SW 1271 (cell line): Measurements from ENCODE around the gene NDRG2.
A peak's percentile ranks its signal among the peaks of the same experiment; 100 is the strongest.

Experiments used
- DNase-seq, 2 experiments: peaks; one replicate each; lab custom pipeline; 2025; lab: John Stamatoyannopoulos, UW

Gene NDRG2

DNA sequence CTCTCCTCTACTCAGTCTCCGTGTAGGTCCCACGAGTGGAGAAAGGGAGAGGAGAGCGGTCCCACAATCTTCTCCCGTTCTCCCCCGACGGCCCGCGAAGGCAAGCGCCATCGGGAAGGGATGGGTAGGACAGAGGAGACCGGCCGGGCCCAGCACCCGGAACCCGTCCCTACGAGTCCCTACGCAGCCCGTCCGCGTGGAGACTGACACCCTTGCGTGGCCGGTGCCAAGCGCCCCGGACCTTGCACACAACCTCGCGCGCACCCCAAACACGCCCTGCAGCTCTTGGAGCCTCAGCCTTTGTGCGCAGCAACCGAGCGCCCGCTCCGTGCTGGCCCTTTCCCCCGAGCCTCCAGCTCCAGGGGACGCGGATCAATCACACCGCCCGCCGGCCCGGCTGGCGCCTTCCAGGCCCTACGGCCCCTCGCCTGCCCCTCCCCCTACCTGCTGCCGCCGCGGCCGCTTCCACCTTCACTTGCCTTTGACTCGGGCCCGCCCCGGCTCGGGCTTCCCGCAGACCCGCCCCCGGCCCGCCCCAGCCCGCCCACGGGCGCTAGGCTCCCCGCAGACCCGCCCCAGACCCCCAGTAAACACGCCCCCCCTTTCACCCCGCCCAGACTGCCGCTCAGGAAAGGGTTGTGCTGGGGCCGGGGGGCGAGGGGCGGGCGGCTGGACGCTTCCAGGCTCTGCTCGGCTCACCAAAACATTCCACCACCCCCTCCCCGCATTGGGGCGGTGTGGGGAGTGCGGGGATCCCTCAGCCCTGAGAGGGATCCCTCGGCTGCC, at the start of gene NDRG2:
Gene NDRG2, minus strand, starts transcription at position 477 of the 786 bp plus-strand sequence. CDS start 1,746 bp downstream, outside the sequence.
- DNase-seq = peak in 1 of 2 experiments; percentile 52

DNA sequence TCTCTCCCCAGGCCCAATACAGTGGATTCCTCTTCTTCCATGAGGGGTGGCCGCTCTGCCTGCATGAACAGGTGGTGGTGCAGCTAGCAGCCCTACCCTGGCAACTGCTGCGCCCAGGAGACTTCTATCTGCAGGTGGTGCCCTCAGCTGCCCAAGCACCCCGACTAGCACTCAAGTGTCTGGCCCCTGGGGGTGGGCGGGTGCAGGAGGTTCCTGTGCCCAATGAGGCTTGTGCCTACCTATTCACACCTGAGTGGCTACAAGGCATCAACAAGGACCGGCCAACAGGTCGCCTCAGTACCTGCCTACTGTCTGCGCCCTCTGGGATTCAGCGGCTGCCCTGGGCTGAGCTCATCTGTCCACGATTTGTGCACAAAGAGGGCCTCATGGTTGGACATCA, 49.1 kb upstream of the NDRG2 start:
- DNase-seq = no peak

DNA sequence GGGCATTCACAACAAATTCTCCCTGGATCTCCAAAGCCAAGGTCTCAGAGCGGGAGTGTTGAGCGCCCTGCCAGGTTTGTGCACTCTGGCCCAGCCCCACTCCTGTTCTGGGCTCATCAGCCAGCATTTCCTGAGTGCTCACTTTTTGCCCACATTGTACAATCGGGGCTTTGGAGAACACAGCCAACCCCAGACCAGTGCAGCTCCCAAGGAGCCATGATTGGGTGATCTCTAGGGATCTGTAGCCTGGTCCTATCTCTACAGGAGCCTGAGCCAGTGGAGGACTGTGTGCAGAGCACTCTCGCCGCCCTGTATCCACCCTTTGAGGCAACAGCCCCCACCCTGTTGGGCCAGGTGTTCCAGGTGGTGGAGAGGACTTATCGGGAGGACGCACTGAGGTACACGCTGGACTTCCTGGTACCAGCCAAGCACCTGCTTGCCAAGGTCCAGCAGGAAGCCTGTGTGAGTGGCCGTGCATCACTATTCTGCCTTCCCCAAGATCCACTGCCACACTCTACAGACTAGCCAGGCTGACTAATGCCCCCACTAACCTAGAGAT, 48.0 kb upstream of the NDRG2 start:
- DNase-seq = no peak

DNA sequence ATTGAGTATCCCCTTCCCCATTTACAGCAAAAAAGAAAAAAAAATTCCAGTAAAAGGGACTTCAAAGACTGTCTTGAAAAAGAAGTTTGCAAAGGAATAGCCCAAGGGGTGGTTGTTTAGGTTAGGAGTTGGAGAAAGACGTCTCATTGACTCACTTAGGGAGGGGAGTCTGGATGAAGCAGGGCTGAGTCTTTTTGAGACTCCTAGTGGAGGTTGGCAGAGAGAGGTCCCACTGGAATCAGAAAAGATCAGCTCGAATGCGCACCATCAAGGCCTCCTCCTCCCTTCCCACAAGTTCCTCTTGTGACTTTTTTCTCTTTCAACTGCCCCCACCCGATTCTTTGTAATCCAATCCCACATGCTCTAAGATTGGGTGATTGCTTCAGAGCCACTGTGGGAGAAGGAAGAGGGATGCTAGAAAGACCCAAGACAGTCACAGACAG, 47.2 kb upstream of the NDRG2 start:
- DNase-seq = no peak

DNA sequence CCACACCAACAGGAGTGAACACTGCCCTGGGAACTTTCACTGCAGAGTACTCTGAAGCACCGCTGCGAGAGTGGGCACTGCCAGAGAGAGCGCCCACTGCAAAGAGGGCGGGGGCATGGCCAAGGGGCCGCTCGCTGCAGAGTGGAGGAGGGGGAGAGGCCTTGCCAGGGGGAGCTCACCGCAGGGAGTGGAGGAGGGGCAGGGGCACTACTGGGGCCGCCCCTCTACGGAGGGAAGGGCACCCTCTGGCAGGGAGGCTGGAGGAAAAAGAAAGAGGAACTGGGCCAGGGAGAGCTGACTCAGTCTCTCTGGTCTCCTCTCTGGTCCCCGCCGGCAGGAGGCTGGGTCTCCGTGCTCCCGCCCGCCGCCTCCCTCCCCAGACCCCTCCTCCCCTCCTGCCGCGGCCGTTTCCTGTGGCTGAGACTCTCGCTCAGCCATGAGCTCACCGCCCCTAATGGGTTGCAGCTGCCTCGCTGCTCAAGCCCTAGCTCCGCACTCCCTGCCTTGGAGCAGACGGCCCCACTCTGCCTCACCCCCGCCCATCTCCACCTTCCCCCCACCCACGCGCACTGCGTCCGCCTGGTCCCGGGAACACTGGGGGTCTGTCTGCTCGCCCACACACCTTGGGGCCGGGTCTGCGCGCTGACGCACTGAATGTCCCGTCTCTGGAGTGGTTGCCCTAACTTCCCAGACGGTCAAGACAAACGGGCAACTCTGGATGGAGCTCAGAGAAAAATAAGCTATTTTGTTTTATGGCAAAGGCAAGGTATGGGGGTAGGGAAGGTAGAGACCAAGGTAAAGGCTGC, 46.6 kb upstream of the NDRG2 start:
- no peak for DNase-seq

DNA sequence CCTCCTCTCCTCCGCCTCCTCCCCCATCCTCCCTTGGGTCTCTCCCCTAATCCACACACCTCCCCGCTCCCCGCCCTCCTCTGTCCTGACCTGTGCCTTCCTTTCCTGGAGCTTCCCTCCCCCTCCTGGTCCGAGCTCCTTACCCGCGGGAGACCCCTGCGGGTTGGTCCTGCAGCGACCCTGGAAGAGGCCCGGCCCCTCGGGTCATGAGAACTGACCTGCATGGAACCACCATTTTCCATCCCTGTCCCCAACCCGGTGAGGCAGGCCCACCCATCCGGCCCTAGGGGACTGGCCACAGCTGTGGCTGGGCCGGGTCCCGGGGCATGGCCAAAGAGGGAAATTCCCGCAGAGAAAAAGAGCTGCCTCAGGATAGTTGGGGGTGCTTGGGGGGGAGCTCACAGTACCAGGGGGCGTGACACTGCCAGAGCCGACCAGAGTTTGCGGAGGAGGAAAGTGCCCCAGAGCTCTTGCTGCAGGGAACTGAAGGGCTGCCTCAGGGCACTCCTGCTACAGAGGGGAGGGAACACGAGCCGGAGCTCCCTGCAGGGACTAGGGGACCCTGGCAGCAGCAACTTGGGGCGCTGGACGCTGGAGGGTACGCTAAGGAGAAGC, 45.9 kb upstream of the NDRG2 start:
- peak in 1 of 2 experiments; percentile 20 for DNase-seq

DNA sequence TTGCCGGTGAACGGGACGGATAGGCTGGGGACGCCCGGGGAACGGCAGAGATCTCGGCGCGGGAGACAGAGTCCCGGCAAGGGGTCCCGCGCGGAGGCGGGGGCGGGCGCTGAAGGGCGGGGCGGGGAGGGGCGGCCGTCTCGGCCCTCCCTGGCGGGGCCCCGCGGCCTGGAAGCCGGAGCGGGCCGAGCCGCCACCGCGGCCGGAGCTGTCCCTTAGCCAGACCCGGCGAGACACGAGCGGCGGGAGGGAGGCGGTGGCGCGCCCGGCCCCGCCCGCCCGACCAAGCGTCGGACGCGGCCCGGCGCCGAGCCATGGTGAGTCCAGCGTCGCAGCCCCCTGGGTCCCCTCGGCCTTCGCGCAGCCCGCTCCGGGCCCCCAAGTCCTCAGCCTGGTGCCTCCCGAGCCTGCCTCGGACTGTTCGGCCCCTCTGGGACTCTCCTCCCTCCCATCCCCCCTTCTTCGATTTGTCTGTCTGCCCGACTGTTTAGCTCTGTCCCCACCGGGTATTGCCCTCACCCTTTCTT, 45.3 kb upstream of the NDRG2 start, which contains the start of gene ARHGEF40:
Gene ARHGEF40, plus strand, starts transcription at position 222 of the 527 bp plus-strand sequence. Its CDS starts 93 bp downstream, at position 315.
- peak in 1 of 2 experiments; percentile 20 for DNase-seq

- DNase-seq = no peak
Measured at GRCh38 chr14:21069388-21070082, 44.7 kb upstream of the NDRG2 start.

DNA sequence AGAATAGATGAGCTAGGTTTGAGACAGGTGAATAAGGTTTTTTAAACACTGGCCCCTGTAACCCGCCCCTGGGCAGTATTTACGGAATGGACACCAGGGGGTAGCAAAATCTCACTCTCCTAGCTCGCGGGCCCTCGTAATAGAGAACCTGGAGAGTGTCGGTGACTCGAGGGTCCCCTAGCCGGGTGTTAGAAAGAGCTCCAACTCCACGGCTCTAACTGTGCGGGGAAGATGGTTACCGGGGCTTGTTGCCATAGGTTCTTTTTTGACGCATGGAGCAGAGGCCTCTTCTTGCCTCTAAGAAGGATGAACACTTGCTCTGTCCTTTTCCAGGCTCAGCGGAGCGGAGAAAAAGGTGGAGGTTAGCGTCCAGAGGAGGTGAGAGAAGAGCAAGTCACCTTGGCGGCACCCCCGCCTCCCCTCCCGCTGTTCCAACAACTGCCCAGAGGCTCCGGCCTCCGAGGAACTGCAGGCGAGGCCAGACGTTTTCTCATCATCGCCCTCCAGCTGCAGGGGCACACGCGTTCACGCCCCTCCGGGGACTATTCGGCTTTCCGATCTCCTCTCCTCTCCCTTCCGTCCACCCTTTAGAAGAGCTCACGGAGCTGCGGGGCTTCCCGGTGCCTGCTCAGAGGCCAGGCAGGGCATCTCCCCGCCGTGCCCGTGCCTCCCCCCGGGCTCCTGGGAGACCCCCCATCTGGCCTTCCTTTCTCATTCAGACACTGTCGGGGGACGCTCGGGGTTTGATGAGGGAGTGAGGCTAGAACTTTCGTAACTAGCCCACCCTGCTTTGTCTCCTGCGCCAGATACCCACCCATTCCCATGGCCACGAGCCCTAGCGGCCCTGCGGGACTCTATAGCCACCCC, 43.9 kb upstream of the NDRG2 start:
- peak in 1 of 2 experiments; percentile 37 for DNase-seq

GRCh38 chr14:21066882-21067502, 42.1 kb upstream of the NDRG2 start:
- peak in 1 of 2 experiments; percentile 42 for DNase-seq

- DNase-seq = no peak
Measured at GRCh38 chr14:21063479-21063878, 38.6 kb upstream of the NDRG2 start.

DNA sequence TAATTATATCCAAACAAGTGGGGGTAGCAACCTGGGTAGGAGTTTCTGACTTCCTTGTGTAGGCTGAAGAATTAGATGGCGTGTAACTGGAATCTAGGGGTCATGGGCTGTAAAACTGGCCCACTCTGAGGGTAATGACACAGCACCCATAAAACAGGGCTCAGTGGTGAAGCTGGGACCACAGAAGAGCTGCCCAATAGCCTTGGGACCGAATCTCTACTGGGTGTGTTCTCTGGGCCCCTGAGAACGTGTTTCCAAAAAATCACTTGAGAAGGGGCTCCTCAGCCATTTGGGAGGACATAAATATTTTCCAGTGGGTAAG, 36.4 kb upstream of the NDRG2 start:
- DNase-seq = no peak

GRCh38 chr14:21060614-21061346, 35.9 kb upstream of the NDRG2 start:
- no peak for DNase-seq

DNA sequence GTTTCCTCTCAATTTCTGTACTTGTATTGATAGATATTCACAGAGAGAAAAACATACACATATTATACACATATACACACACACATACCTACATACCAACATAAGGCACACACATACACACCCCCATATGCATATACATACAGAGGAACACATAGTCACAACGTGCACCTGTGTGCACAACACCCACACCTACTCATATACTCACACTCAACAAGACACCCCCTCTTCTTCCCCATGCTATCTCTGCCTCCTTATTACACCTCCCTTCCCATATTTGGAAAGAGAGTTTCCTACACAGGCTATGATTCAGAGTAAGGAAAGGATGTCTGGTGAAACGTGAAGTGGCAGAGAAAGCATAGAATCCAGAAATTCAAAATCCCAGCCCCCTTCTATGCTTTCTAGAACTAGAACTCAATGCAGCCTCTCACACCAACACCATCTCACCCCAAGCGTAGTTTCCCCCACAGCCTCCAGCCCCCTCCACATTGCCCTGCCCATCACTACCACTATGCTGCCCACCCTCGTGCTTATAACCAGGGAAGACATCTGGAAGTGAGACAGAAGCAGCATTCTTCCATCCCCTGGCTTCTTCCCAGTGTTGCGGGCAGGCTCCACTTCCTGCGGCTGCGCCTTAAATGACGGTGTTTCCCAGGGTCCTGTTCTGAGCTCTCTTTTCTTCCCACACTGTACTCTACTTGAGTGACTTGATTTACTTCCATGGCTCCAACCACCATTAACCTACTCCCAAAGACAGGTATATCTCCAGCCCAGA, 35.2 kb upstream of the NDRG2 start:
- DNase-seq = no peak

- DNase-seq = no peak
Measured at GRCh38 chr14:21058903-21059302, 34.0 kb upstream of the NDRG2 start.

- DNase-seq = no peak
Measured at GRCh38 chr14:21057803-21058675, 33.2 kb upstream of the NDRG2 start, which contains the start of gene RNASE8. Gene RNASE8, plus strand, starts transcription at chr14:21057822. Its CDS starts 71 bp downstream, at chr14:21057893.

DNA sequence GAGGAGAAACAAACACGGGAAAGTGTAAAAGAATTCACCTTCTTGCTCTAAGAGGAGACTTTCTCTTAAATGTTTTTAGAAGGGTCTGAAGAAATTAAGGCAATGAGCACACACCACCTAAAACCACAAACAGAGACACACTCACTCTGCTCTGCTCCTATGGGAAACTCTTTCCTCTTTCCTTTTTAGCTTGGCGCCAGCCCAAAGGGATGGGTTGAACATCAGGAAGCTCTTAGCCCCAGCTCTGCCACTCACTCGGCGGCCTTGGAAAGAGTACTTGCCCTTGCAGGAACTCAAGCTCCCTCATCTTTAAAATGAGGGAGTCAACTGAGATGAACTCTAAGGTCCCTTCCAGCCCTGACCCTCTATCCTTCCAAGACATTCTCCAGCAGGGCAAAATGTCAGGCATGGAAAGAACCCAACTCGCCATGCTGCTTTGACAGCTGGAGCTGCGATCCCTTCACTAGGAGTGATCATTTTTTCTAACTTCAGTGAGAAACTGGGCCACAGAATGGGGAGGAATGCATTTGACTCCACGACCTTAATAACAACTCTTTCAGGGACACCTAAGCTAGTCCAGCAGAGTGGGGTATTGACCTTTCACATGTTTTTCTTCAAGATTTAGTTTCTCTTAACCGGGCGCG, 31.8 kb upstream of the NDRG2 start:
- DNase-seq = no peak
